ENCODE results near the gene BCAM. TPM values are rescaled to one million over a fixed set of nuclear protein-coding genes. Genes with fewer than 3 reads are reported as not detected.
"Not testable (repeated sequence)": the region's sequence is repeated elsewhere in the genome, so short reads cannot be mapped to it uniquely, and the experiment has no call there.

BCAM gene
- polyA plus RNA-seq, 1 donor from 2014 or later: 0.54 TPM

DNA sequence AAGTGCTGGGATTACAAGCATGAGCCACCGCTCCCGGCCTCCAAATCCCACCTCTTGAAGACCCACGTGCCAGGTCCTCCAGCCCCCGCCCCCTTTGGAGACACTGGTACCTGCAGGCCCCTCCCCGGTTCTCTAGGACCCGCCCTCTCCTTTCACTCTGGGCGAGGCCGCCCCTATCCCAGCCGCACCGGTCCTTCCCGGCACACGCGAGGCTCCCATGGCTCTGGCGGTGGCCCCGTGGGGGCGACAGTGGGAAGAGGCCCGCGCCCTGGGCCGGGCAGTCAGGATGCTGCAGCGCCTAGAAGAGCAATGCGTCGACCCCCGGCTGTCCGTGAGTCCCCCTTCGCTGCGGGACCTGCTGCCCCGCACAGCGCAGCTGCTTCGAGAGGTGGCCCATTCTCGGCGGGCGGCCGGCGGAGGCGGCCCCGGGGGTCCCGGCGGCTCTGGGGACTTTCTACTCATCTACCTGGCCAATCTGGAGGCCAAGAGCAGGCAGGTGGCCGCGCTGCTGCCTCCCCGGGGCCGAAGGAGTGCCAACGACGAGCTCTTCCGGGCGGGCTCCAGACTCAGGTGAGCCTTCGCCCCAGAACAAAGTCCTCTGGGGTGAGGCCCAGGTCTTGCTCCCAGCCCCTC is 31.1 kb upstream of the BCAM start, which contains the start of gene CBLC:
CBLC (plus strand) TSS at position 176 of the 633 bp plus-strand sequence; CDS start at position 218, 42 bp downstream.
- H2AFZ ChIP-seq (ENCODE audit: low read depth, low read length): no peak within 1 kb of the TSS
- H3K79me2 ChIP-seq (replicated peaks; ENCODE audit: insufficient read depth, low read length): no peaks in the 10 kb centered on the region
- H4K20me1 ChIP-seq (ENCODE audit: insufficient read depth): no peaks in the 10 kb centered on the region
- H3K9ac ChIP-seq (ENCODE audit: low read length): no peak within 1 kb of the TSS
- H3K36me3 ChIP-seq (ENCODE audit: insufficient read depth, low read length): no peaks in the 10 kb centered on the region
- no peak within 1 kb of the TSS for H3K27ac ChIP-seq (ENCODE audit: low read length)
- peaks cover 5% of the 10 kb centered on the region for H3K27me3 ChIP-seq (ENCODE audit: insufficient read depth, low read depth, low read length)
- H3K9me2 ChIP-seq (ENCODE audit: insufficient read depth, low read length): no peaks in the 10 kb centered on the region
- TF ChIP-seq, protein P1, sequence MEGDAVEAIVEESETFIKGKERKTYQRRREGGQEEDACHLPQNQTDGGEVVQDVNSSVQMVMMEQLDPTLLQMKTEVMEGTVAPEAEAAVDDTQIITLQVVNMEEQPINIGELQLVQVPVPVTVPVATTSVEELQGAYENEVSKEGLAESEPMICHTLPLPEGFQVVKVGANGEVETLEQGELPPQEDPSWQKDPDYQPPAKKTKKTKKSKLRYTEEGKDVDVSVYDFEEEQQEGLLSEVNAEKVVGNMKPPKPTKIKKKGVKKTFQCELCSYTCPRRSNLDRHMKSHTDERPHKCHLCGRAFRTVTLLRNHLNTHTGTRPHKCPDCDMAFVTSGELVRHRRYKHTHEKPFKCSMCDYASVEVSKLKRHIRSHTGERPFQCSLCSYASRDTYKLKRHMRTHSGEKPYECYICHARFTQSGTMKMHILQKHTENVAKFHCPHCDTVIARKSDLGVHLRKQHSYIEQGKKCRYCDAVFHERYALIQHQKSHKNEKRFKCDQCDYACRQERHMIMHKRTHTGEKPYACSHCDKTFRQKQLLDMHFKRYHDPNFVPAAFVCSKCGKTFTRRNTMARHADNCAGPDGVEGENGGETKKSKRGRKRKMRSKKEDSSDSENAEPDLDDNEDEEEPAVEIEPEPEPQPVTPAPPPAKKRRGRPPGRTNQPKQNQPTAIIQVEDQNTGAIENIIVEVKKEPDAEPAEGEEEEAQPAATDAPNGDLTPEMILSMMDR (IDR thresholded peaks at IDR 0.05; ENCODE audit: poor library complexity, severe bottlenecking): no peak
- TF ChIP-seq, protein P2, sequence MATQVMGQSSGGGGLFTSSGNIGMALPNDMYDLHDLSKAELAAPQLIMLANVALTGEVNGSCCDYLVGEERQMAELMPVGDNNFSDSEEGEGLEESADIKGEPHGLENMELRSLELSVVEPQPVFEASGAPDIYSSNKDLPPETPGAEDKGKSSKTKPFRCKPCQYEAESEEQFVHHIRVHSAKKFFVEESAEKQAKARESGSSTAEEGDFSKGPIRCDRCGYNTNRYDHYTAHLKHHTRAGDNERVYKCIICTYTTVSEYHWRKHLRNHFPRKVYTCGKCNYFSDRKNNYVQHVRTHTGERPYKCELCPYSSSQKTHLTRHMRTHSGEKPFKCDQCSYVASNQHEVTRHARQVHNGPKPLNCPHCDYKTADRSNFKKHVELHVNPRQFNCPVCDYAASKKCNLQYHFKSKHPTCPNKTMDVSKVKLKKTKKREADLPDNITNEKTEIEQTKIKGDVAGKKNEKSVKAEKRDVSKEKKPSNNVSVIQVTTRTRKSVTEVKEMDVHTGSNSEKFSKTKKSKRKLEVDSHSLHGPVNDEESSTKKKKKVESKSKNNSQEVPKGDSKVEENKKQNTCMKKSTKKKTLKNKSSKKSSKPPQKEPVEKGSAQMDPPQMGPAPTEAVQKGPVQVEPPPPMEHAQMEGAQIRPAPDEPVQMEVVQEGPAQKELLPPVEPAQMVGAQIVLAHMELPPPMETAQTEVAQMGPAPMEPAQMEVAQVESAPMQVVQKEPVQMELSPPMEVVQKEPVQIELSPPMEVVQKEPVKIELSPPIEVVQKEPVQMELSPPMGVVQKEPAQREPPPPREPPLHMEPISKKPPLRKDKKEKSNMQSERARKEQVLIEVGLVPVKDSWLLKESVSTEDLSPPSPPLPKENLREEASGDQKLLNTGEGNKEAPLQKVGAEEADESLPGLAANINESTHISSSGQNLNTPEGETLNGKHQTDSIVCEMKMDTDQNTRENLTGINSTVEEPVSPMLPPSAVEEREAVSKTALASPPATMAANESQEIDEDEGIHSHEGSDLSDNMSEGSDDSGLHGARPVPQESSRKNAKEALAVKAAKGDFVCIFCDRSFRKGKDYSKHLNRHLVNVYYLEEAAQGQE (IDR thresholded peaks at IDR 0.05; ENCODE audit: borderline replicate concordance): no peak
- TF ChIP-seq RAD21 (conservative IDR thresholded peaks at IDR 0.05): no peak
- no peak for TF ChIP-seq SMC3 (conservative IDR thresholded peaks at IDR 0.05; ENCODE audit: poor library complexity)
- TF ChIP-seq EP300 (conservative IDR thresholded peaks at IDR 0.05; ENCODE audit: poor library complexity, severe bottlenecking): no peak
- no peak for TF ChIP-seq POLR2AphosphoS5 (IDR thresholded peaks at IDR 0.05)
- TF ChIP-seq MXI1 (conservative IDR thresholded peaks at IDR 0.05; ENCODE audit: poor library complexity, severe bottlenecking): no peak
- no peak for TF ChIP-seq TAF1 (IDR thresholded peaks at IDR 0.05; ENCODE audit: low read depth)
- no peak for TF ChIP-seq EZH2 (IDR thresholded peaks at IDR 0.05; ENCODE audit: borderline replicate concordance, insufficient read depth, low read length, poor library complexity, severe bottlenecking)
- no peak within 1 kb of the TSS for H3K4me2 ChIP-seq (ENCODE audit: low read length)
- H3F3A ChIP-seq (ENCODE audit: insufficient read depth, low read length, poor library complexity, severe bottlenecking): no peaks in the 10 kb centered on the region
- H3K4me3 ChIP-seq (ENCODE audit: low read length): no peak within 1 kb of the TSS
- H3K9me3 ChIP-seq (ENCODE audit: low read length): no peaks in the 10 kb centered on the region

DNA sequence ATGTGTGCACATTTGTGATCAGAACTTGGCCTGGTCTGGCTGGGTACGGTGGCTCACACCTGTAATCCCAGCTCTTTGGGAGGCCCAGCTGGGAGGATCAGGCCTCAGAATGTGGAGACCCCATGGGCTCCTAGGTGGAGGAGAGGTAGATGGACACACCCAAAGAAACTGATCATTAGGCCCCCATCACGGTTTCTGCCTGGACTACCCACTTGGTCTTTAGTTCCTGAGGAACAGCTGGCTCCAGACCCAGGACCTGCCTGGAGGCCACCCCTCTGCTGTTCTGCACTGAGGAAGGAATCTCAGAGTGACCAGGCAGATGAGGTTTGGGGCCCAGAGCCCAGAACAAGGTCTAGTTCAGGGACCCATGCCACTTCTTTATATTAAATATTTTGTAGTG is 29.8 kb upstream of the BCAM start:
- no peaks in the 10 kb centered on the region for H3F3A ChIP-seq (ENCODE audit: insufficient read depth, low read length, poor library complexity, severe bottlenecking)
- no peak overlapping the region for H2AFZ ChIP-seq (ENCODE audit: low read depth, low read length)
- no peaks in the 10 kb centered on the region for H4K20me1 ChIP-seq (ENCODE audit: insufficient read depth)
- no peak overlapping the region for H3K9ac ChIP-seq (ENCODE audit: low read length)
- no peaks in the 10 kb centered on the region for H3K79me2 ChIP-seq (replicated peaks; ENCODE audit: insufficient read depth, low read length)
- no peaks in the 10 kb centered on the region for H3K36me3 ChIP-seq (ENCODE audit: insufficient read depth, low read length)
- H3K4me3 ChIP-seq (ENCODE audit: low read length): no peak overlapping the region
- H3K27ac ChIP-seq (ENCODE audit: low read length): no peak overlapping the region
- H3K4me2 ChIP-seq (ENCODE audit: low read length): no peak overlapping the region
- no peaks in the 10 kb centered on the region for H3K9me2 ChIP-seq (ENCODE audit: insufficient read depth, low read length)
- H3K9me3 ChIP-seq (ENCODE audit: low read length): no peaks in the 10 kb centered on the region
- TF ChIP-seq POLR2AphosphoS5 (IDR thresholded peaks at IDR 0.05): no peak
- TF ChIP-seq, protein P1 (IDR thresholded peaks at IDR 0.05; ENCODE audit: poor library complexity, severe bottlenecking): no peak
- TF ChIP-seq TAF1 (IDR thresholded peaks at IDR 0.05; ENCODE audit: low read depth): no peak
- no peak for TF ChIP-seq SMC3 (conservative IDR thresholded peaks at IDR 0.05; ENCODE audit: poor library complexity)
- no peak for TF ChIP-seq RAD21 (conservative IDR thresholded peaks at IDR 0.05)
- TF ChIP-seq EZH2 (IDR thresholded peaks at IDR 0.05; ENCODE audit: borderline replicate concordance, insufficient read depth, low read length, poor library complexity, severe bottlenecking): no peak
- TF ChIP-seq MXI1 (conservative IDR thresholded peaks at IDR 0.05; ENCODE audit: poor library complexity, severe bottlenecking): no peak
- no peak for TF ChIP-seq EP300 (conservative IDR thresholded peaks at IDR 0.05; ENCODE audit: poor library complexity, severe bottlenecking)
- TF ChIP-seq, protein P2 (IDR thresholded peaks at IDR 0.05; ENCODE audit: borderline replicate concordance): no peak
- H3K27me3 ChIP-seq (ENCODE audit: insufficient read depth, low read depth, low read length): peaks cover 5% of the 10 kb centered on the region

DNA sequence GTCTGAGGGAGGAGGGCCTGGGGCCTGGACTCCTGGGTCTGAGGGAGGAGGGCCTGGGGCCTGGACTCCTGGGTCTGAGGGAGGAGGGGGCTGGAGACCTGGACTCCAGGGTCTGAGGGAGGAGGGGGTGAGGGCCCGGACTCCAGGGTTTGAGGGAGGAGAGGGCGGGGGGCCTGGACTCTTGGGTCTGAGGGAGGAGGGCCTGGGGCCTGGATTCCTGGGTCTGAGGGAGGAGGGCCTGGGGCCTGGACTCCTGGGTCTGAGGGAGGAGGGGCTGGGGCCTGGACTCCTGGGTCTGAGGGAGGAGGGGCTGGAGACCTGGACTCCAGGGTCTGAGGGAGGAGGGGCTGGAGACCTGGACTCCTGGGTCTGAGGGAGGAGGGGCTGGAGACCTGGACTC is 27.2 kb upstream of the BCAM start:
- not testable (repeated sequence) for H4K20me1 ChIP-seq (ENCODE audit: insufficient read depth); H3K9ac ChIP-seq (ENCODE audit: low read length); H3K4me2 ChIP-seq (ENCODE audit: low read length); H3F3A ChIP-seq (ENCODE audit: insufficient read depth, low read length, poor library complexity, severe bottlenecking); H3K27ac ChIP-seq (ENCODE audit: low read length); H2AFZ ChIP-seq (ENCODE audit: low read depth, low read length); H3K27me3 ChIP-seq (ENCODE audit: insufficient read depth, low read depth, low read length); H3K4me3 ChIP-seq (ENCODE audit: low read length); H3K9me2 ChIP-seq (ENCODE audit: insufficient read depth, low read length); H3K79me2 ChIP-seq (replicated peaks; ENCODE audit: insufficient read depth, low read length); H3K36me3 ChIP-seq (ENCODE audit: insufficient read depth, low read length); H3K9me3 ChIP-seq (ENCODE audit: low read length)

All from neural cell (in vitro differentiated cells).